NCI-H2196 treated with DMSO at 0.1 percent for 48 hours (cell line): ENCODE measurements around the gene FSIP2.

Experiments
- DNase-seq: peaks from one replicate; lab custom pipeline; 2025; ENCODE audit not compliant: unreplicated experiment; lab: John Stamatoyannopoulos, UW

Gene FSIP2

GRCh38 chr2:185738679-185739472 is at the start of gene FSIP2:
TSS of gene FSIP2 (plus strand) at chr2:185738804. CDS start at chr2:185738895, 91 bp downstream.
- DNase-seq, result no peak

GRCh38 chr2:185689906-185690539 is 48.6 kb upstream of the FSIP2 start:
- no peak for DNase-seq

GRCh38 chr2:185695711-185696235 is 42.8 kb upstream of the FSIP2 start:
- no peak for DNase-seq

- no peak for DNase-seq
These were observed 37.7 kb upstream of the FSIP2 start for GRCh38 chr2:185700883-185701282.

GRCh38 chr2:185734658-185735057 is 3.9 kb upstream of the FSIP2 start:
- DNase-seq, result no peak

GRCh38 chr2:185736210-185736609 is 2.4 kb upstream of the FSIP2 start:
- no peak for DNase-seq

- DNase-seq, result no peak
These were observed 7.6 kb downstream of the FSIP2 start for GRCh38 chr2:185745864-185746859.

- no peak for DNase-seq
These were observed 18.8 kb downstream of the FSIP2 start for GRCh38 chr2:185757356-185757755.

- no peak for DNase-seq
These were observed 32.8 kb downstream of the FSIP2 start for GRCh38 chr2:185771396-185771795.

- DNase-seq, result no peak
These were observed 42.3 kb downstream of the FSIP2 start for GRCh38 chr2:185780890-185781289.

GRCh38 chr2:185782223-185782769 is 43.7 kb downstream of the FSIP2 start:
- no peak for DNase-seq

GRCh38 chr2:185785156-185785555 is 46.6 kb downstream of the FSIP2 start:
- no peak for DNase-seq

GRCh38 chr2:185785851-185786473 is 47.4 kb downstream of the FSIP2 start:
- no peak for DNase-seq

GRCh38 chr2:185787227-185788145 is 48.9 kb downstream of the FSIP2 start:
- DNase-seq, result no peak

GRCh38 chr2:185790361-185790760 is 51.8 kb downstream of the FSIP2 start:
- DNase-seq, result no peak

GRCh38 chr2:185793532-185794345 is 55.1 kb downstream of the FSIP2 start:
- DNase-seq, result no peak

GRCh38 chr2:185796758-185797157 is 58.2 kb downstream of the FSIP2 start:
- DNase-seq, result no peak

- no peak for DNase-seq
These were observed 64.3 kb downstream of the FSIP2 start for GRCh38 chr2:185802926-185803325.
